SK-N-DZ (cell line): Measurements from ENCODE around the gene ALDH3B1.

Experiments
- DNase-seq: peaks from one replicate; pipeline ENCODE4 v3.0.0-alpha.2; 2015; ENCODE audit warnings: low spot score

Gene ALDH3B1

DNA sequence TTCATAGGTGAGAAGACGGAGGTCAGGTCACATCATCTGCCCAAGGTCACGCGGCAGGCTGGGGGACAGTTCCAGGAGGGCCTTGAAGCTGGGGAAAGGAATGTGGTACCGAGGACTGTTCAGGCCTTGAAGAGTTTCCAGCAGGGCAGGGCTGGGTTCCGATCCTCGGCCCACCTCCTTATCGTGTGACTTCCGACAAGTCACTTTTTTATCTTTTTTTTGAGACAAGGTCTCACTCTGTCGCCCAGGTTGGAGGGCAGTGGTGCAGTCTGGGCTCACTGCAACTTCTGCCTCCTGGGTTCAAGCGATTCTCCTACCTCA, 21.0 kb downstream of the ALDH3B1 start:
- DNase-seq, result no peak

GRCh38 chr11:68032003-68032402, 21.9 kb downstream of the ALDH3B1 start:
- no peak for DNase-seq

- DNase-seq, result no peak
Observed at GRCh38 chr11:68032997-68033707, 23.0 kb downstream of the ALDH3B1 start.

DNA sequence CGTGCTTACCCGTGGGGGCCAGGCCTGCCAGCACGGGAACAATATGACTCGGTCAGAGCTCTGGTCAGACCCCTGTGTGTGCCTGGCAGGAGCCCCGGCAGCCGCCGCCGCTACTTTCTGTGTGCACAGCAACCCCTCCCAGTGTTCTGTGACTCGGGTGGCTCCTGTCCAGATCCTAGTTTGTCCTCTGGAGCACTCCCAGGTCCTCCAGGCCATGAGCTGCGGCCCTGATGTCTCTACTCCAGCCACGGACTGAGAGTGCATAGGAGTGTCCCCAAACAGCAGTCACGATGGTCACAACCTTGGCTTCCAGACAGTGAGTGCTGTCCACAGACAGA, 23.6 kb downstream of the ALDH3B1 start:
- no peak for DNase-seq

- DNase-seq, result no peak
Observed at GRCh38 chr11:68035266-68035876, 25.2 kb downstream of the ALDH3B1 start.

DNA sequence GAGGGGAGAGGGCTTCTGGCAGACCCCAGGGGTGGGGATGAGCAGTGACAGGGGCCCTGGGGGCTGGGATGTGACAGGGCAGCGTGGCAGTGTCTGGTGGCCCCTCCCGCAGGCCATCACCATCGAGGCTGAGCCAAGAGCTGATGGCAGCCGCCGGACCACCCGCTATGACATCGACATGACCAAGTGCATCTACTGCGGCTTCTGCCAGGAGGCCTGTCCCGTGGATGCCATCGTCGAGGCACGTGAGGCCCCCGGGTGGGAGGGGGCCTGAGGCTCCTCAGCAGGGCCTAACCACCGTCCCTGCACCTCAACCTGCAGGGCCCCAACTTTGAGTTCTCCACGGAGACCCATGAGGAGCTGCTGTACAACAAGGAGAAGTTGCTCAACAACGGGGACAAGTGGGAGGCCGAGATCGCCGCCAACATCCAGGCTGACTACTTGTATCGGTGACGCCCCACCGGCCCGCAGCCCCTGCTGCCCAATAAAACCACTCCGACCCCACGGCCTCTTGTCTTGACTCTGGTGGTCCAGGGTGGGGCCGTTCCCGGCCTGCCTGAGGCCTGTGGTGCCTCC, 26.1 kb downstream of the ALDH3B1 start:
- no peak for DNase-seq

GRCh38 chr11:68036717-68037239, 26.7 kb downstream of the ALDH3B1 start:
- no peak for DNase-seq

GRCh38 chr11:68037411-68038225, 27.5 kb downstream of the ALDH3B1 start:
- DNase-seq, result no peak

GRCh38 chr11:68038226-68038717, 28.1 kb downstream of the ALDH3B1 start:
- DNase-seq, result no peak

- peak; percentile 69 for DNase-seq
Observed at GRCh38 chr11:68038718-68039525, 28.8 kb downstream of the ALDH3B1 start, which contains the start of gene TCIRG1. Gene TCIRG1, plus strand, starts transcription at chr11:68039025. Its CDS starts 2,247 bp downstream, at chr11:68041272.

- no peak for DNase-seq
Observed at GRCh38 chr11:68039526-68040086, 29.5 kb downstream of the ALDH3B1 start.

- peak; percentile 93 for DNase-seq
Observed at GRCh38 chr11:68040101-68040956, 30.2 kb downstream of the ALDH3B1 start.

- no peak for DNase-seq
Observed at GRCh38 chr11:68040957-68041591, 30.9 kb downstream of the ALDH3B1 start.

- no peak for DNase-seq
Observed at GRCh38 chr11:68041617-68042218, 31.6 kb downstream of the ALDH3B1 start.

GRCh38 chr11:68042219-68043028, 32.3 kb downstream of the ALDH3B1 start:
- DNase-seq, result no peak

- no peak for DNase-seq
Observed at GRCh38 chr11:68043029-68043348, 32.9 kb downstream of the ALDH3B1 start.

- peak; percentile 73 for DNase-seq
Observed at GRCh38 chr11:68043349-68044144, 33.4 kb downstream of the ALDH3B1 start.
